ENCODE results near the gene NPTXR. TPM values are rescaled to one million over a fixed set of nuclear protein-coding genes. Genes with fewer than 3 reads are reported as not detected.

NPTXR gene
- total and polyA plus RNA-seq, 10 of the 15 experiments (the other 5 are each of a cell fraction or from before 2014, with no cell fraction given) = 0.02 to 0.38 (median 0.07) TPM; not detected in 2

DNA sequence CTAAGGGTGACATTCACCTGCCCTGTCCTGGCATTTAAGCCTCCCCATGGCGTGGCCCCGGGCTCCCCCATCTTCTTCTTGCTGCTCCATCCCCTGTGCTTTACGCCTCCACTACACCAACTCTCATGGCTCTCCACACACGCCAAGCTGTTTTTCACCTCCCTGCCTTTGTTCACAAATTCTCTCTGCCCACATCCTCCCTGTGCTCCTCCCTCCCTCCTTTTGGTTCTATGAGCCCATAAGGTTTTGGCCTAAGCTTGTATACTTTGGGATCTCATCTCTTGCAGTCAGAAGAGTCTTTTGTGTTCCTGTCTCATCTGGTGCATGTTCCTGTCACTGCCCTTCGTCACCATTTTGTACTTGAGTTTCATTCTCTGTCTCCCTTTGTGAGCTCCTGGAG lies 45.3 kb downstream of the NPTXR start:
- H3K27ac ChIP-seq (ENCODE audit: control insufficient read depth, insufficient read depth) = no peak overlapping the region
- BruUV-seq (replicated peaks) = no TSS peak

More for the DNA sequence above, 45.3 kb downstream of the NPTXR start:
- WGBS (ENCODE audit: insufficient coverage, insufficient replicate concordance, low lambda C conversion rate, missing lambda C conversion rate) = 0% methylated on average over 5 of the region's 5 CpGs
- SMC1A ChIA-PET (ENCODE audit: uncharacterized antibody, unreplicated experiment) = no interaction called here
- TF ChIP-seq MEF2A (IDR thresholded peaks at IDR 0.05; ENCODE audit: insufficient read depth, low read depth, low read length) = no peak
- TF ChIP-seq, protein P1, sequence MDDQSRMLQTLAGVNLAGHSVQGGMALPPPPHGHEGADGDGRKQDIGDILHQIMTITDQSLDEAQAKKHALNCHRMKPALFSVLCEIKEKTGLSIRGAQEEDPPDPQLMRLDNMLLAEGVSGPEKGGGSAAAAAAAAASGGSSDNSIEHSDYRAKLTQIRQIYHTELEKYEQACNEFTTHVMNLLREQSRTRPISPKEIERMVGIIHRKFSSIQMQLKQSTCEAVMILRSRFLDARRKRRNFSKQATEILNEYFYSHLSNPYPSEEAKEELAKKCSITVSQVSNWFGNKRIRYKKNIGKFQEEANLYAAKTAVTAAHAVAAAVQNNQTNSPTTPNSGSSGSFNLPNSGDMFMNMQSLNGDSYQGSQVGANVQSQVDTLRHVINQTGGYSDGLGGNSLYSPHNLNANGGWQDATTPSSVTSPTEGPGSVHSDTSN (IDR thresholded peaks at IDR 0.05; ENCODE audit: insufficient replicate concordance, low read depth, low read length) = no peak
- TF ChIP-seq, protein P2, sequence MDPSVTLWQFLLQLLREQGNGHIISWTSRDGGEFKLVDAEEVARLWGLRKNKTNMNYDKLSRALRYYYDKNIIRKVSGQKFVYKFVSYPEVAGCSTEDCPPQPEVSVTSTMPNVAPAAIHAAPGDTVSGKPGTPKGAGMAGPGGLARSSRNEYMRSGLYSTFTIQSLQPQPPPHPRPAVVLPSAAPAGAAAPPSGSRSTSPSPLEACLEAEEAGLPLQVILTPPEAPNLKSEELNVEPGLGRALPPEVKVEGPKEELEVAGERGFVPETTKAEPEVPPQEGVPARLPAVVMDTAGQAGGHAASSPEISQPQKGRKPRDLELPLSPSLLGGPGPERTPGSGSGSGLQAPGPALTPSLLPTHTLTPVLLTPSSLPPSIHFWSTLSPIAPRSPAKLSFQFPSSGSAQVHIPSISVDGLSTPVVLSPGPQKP (IDR thresholded peaks at IDR 0.05; ENCODE audit: low read depth, low read length) = no peak
- TF ChIP-seq, protein P3, sequence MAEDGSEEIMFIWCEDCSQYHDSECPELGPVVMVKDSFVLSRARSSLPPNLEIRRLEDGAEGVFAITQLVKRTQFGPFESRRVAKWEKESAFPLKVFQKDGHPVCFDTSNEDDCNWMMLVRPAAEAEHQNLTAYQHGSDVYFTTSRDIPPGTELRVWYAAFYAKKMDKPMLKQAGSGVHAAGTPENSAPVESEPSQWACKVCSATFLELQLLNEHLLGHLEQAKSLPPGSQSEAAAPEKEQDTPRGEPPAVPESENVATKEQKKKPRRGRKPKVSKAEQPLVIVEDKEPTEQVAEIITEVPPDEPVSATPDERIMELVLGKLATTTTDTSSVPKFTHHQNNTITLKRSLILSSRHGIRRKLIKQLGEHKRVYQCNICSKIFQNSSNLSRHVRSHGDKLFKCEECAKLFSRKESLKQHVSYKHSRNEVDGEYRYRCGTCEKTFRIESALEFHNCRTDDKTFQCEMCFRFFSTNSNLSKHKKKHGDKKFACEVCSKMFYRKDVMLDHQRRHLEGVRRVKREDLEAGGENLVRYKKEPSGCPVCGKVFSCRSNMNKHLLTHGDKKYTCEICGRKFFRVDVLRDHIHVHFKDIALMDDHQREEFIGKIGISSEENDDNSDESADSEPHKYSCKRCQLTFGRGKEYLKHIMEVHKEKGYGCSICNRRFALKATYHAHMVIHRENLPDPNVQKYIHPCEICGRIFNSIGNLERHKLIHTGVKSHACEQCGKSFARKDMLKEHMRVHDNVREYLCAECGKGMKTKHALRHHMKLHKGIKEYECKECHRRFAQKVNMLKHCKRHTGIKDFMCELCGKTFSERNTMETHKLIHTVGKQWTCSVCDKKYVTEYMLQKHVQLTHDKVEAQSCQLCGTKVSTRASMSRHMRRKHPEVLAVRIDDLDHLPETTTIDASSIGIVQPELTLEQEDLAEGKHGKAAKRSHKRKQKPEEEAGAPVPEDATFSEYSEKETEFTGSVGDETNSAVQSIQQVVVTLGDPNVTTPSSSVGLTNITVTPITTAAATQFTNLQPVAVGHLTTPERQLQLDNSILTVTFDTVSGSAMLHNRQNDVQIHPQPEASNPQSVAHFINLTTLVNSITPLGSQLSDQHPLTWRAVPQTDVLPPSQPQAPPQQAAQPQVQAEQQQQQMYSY (CRISPR knock-in tag; IDR thresholded peaks at IDR 0.05) = no peak
- TF ChIP-seq BRCA1 (IDR thresholded peaks at IDR 0.05; ENCODE audit: low read depth, low read length) = no peak
- no peak for TF ChIP-seq TAF1 (IDR thresholded peaks at IDR 0.05; ENCODE audit: borderline replicate concordance, low read depth, low read length)
- TF ChIP-seq STAT3 (IDR thresholded peaks at IDR 0.05; ENCODE audit: low read depth, low read length) = no peak
- no peak for TF ChIP-seq PAX8 (IDR thresholded peaks at IDR 0.05)
- no peak for TF ChIP-seq SPI1 (IDR thresholded peaks at IDR 0.05; ENCODE audit: borderline replicate concordance, insufficient read depth, low read depth, low read length)
- Histone ChIP-seq H3K79me2 (ENCODE audit: control insufficient read depth, insufficient read depth, low read length) (no peaks in the 10 kb centered on the region), H3K9ac (ENCODE audit: control insufficient read depth, insufficient read depth, low read length) (no peak overlapping the region), H2AFZ (ENCODE audit: control insufficient read depth, low read depth, low read length) (no peak overlapping the region), H3K4me3 (no peak overlapping the region), H3K27me3 (replicated peaks in 1 of 2; ENCODE audit: control insufficient read depth in 2 of 2, insufficient read depth in 2 of 2, low read length in 1 of 2) (peaks cover 0 to 2% of the 10 kb centered on the region in 2 experiments; a peak in 1 of 4 replicates), H4K20me1 (ENCODE audit: control insufficient read depth, insufficient read depth) (no peaks in the 10 kb centered on the region), H3K4me2 (ENCODE audit: control insufficient read depth, insufficient read depth) (no peak overlapping the region), H3K4me1 (ENCODE audit: control insufficient read depth, insufficient read depth, low read length) (no peaks in the 10 kb centered on the region), H3K36me3 (ENCODE audit: control insufficient read depth in 2 of 2, insufficient read depth in 2 of 2, low read length in 1 of 2) (no peaks in the 10 kb centered on the region), H3K9me3 (replicated peaks; ENCODE audit: control insufficient read depth, insufficient read depth, low read length) (no peaks in the 10 kb centered on the region; the same call in 2 of the 3 replicates)
- DNase-seq (ENCODE audit: low read depth, low spot score) = no peak
- intact Hi-C loops (cut with micrococcal nuclease; ENCODE audit: unreplicated experiment) (no loop called here), in situ Hi-C loops (cut with MboI) (no loop called here)
- RAD21 ChIA-PET (ENCODE audit: unreplicated experiment) = no interaction called here
- ATAC-seq = no peak
- no peak for FAIRE-seq
- POLR2A ChIA-PET = no interaction called here
- CTCF ChIA-PET = interaction anchor here (0.6 kb wide), 1 partner anchor 29 kb away, joined by 3 read pairs; no protein-coding TSS in a partner anchor

All from GM12878 (cell line).